HG02943 (cell line): ENCODE data around the gene GRHPR.
"Not testable (repeated sequence)": the region's sequence is repeated elsewhere in the genome, so short reads cannot be mapped to it uniquely, and the experiment has no call there.

Experiments
- ATAC-seq: cut with Tn5 transposase; IDR thresholded peaks from one replicate; pipeline ENCODE4 v1.9.1; 2021; ENCODE audit warnings: mild to moderate bottlenecking, low read depth, moderate library complexity; ENCODE audit not compliant: unreplicated experiment

The GRHPR gene

DNA sequence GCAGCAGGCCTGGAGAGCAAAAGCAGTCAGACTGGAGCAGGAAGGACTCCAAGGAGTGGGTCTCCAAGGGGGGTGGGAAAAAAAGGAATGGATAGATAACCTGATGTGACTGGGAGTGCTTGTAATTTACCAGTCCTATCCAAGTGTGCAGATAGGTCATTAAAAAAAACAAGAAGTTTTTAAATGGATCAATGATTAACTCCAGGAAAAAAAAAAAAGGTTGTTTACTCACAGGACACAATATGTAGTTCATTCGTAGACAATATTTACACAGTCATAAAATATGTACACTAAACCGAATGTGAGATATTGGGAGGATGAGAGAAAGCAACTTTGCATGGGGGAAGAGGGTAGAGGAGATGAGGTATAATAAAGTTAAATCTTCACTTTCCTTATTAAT, 22.4 kb downstream of the GRHPR start:
- ATAC-seq = no peak

DNA sequence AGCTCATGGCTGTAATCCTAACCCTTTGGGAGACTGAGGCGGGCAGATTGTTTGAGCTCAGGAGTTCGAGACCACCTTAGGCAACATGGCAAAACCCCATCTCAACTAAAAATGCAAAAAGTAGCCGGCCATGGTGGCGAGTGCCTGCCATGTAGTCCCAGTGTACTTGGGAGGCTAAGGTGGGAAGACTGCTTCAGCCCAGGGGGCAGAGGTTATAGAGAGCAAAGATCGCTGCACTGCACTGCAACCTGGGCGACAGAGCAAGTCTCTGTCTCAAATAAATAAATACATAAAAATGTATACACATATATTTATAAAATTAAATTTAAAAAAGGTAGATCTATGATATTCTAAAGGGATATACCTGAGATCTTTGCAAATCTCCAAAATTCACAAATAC, 23.3 kb downstream of the GRHPR start:
- ATAC-seq = no peak

DNA sequence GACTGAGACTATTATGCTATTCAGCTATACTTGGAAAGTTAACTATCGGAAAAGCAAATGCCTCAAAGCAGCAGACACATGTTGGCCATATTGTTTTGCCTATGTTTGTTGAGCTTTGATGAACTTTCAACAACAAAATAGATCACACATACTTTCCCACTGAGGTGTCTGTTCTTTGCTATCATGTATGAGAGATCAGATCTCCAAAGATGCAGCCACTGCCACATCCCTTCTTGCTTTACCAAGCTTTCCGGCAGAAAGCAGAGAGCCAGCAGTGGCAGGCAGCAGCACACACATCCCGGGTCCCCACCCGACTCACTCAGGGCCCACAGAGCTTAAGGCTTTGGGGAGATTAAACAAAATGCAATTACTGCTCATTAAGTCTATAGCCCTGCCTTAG, 23.9 kb downstream of the GRHPR start:
- no peak for ATAC-seq

DNA sequence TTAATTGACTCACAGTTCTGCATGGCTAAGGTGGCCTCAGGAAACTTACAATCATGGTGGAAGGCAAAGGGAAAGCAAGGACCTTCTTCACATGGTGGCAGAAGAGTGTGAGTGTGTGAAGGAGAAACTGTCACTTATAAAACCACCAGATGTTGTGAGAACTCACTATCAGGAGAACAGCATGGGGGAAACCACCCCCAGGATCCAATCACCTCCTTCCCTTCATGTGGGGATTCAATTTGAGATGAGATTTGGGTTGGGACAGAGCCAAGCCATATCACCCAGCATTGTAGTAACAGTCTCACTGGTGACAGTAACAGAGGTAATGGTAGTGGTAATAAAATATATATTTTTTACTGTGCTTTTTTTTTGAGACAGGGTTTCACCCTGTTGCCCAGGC, 24.6 kb downstream of the GRHPR start:
- no peak for ATAC-seq

DNA sequence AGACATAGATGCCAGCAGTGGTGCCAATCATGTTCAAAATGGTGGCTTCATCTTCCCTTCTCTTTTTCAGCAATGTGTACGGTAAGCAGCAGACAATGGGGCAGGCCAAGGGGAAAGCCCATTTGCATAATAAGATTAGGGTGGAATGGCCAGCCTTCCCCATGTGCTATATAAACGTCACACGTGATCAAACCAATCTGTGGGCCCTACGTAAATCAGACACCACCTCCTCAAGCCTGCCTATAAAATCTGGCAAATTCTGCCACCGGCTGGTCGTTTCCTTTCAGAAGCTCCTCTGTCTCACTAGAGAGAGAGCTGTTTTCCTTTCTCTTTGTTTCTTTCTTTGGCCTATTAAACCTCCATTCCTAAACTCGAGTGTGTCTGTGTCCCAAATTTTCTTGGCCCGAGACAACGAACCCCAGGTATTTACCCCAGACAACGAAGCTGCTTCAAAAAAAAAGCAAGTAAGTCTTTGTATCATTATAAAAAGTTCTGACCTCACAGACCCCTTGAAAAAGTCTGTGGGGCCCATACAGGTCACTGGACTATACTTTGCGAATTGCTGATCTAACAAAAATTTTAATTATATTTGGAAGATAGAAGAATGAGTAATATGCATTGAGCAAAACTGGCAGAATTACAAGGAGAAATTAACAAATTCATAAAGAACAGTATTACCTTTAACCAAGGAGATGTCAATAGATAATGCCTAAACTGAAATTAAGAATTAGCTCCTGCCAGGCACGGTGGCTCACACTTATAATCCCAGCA, 27.6 kb downstream of the GRHPR start:
- ATAC-seq = no peak

DNA sequence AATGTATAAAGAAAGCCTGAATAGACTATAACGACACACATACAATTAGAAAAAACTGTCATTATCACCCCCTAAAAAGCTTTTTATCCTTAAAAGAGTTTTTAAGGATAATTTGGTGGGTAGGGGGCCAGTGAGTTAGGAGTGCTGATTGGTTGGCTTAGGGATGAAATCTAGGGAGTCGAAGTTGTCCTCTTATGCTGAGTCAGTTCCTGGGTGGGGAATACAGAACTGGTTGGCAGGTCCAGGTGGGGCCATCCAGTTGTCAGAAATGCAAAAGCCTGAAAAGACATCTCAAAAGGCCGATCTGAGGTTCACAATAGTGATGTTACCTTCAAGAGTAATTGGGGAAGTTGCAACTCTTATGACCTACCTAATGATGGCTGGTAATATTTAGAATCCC, 29.1 kb downstream of the GRHPR start:
- ATAC-seq = no peak

DNA sequence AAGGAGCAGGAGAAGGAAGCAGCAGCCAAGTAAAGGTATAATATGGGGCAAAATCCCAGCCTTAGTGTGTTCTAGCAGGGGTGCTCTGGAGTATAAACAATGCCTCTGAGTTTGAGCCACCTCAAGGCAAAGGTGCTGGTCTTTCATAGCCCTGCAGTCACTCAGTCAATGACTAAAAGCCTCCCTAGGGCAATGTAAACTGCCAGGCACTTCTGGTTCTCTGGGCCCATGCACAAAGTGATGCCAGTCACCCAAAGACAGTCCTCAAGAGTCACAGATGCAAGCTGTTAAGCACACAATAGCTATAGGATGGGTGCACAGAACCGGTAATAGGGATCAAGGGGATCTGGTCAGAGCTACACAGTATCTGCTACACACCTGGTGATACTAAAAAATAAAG, 30.1 kb downstream of the GRHPR start:
- no peak for ATAC-seq

DNA sequence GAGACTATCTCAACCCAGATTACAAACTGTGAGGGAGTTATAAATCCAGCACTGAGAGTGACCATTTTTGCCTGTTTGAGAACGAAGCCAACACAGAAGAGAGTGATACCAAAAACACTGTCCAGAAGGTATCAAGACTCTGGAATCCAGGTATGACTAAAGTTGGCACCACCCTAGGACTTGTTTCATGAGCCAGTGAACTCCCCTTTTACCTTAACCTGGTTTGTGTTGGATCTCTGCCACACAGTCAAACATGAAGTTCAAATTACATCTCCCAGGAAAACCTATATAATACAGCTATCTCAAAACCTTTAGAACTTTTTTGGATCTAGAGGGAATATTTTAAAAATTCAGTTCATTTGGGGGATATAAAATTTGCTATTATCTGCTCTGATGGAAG, 31.3 kb downstream of the GRHPR start:
- no peak for ATAC-seq

DNA sequence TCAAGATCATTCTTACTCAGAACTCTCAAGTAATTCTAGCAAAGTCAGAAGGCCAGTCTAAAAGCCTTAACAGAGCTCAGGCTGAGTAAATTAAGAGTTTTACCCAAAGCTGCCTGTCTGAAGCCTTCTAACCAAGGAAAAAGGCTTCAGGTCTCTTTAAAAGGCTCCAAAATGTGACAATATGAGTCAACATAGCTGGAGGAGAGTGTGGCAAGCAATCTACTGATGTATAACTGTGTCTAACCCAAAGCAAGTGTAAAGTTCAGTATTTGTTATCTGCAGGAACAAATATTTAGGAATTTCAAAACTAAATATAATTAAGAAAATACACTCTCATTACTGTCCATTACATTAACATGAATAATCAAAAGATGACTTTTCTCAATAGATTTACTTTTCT, 31.7 kb downstream of the GRHPR start:
- ATAC-seq = no peak

DNA sequence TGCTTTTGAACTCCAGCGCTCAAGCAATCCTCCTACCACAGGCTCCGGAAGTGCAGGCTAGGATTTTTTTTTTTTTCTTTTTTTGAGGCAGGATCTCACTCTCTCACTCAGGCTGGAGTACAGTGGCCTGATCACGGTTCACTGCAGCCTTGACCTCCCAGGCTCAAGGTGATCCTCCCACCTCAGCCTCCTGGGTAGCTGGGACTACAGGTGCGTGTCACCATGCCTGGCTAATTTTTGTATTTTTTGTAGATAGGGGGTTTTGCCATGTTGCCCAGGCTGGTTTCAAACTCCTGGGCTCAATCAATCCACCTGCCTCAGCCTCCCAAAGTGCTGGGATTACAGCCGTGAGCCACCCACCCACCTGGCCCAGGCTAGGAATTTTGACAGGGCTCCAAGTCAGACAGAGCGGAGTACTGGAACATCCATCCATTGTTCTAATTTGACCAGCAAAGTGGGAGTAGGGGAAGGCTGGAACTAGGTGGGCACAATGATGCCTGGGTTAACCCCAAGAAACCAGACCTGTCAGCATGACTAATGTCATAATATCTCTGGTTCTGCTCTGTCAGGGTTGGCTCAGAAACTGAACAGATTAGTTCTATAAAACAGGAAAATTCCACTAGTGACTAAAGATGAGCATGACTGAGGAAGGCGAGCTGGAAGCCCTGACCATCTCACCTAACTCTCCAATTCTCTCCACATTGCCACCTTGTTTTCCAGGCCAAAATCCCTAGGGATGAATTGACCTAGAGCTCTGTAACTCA, 33.6 kb downstream of the GRHPR start:
- ATAC-seq = no peak

DNA sequence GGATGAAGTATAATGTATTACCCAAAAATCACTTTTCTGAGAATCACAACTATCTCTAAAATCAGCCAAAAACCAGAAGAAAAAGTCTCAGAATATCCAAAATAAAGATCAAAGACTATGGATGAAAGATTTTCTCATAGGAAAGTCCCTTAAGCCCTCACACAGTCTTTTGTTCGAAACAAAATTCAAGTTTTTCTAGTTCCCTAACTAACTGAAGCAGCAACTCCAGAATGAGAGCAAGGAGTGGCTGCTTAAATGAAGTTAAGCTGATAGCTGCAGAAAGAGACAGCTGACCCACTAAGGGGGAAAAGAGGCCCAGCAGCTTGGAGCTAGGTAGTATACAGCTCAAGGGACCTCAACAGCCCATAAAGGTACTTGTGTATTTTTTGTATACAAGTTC, 34.3 kb downstream of the GRHPR start:
- ATAC-seq = no peak

DNA sequence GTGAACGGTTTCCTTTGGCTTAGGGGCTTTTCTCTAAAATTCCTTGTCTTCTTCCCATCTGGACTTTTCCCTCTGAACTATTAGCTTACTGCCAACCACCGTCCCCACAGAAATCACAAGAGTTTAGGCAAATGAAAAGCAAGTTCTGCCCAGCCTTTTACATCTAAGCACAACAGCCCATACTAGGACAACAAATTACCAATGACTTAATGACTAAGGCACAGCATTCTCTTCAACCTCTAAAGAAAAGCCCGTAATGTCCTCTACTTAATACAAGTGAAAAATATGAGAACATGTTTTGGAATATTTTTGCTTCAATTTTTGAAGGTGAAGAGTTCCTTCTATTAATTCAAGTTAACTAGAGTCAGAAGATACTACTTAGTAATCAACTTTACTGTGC, 41.5 kb downstream of the GRHPR start:
- ATAC-seq = no peak

DNA sequence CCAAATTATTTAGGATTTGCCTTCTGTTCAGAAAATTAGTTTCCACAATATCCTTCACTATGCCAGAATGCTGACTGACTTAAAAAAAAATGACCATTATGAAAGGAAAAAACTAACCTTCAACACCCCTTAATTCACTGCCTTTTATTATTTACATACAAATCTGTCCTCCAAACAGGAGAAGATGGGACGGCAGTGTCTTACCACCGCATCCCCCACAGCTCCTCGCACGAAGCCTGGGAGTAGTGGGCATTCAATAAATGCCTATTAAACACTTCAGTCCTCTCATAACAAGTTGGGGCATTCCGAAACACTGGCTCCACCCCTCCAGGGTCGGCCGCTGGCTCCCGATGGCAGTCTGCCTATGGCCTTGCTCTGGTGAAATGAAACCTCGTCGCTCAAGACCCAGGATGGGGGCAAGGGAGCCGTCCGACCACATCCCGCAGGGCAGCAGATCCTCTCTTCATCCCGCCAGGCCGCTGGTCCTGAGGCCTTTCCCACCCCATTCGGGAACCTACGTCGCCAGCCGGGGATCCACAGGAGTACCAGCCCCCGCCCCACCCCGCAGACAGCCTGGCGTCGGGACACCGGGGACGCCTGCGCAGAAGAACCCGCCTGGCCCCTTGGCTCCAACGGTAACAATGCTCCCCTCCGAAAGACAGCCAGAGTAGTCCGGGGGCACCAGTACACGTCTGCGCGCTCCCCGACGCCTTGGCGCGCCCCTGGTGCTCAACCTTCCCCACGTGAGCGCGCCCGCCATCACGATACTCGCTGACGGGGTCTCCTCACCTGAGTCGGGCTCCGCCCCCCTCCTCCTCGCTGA, 42.1 kb downstream of the GRHPR start:
- peak; percentile 38 for ATAC-seq

DNA sequence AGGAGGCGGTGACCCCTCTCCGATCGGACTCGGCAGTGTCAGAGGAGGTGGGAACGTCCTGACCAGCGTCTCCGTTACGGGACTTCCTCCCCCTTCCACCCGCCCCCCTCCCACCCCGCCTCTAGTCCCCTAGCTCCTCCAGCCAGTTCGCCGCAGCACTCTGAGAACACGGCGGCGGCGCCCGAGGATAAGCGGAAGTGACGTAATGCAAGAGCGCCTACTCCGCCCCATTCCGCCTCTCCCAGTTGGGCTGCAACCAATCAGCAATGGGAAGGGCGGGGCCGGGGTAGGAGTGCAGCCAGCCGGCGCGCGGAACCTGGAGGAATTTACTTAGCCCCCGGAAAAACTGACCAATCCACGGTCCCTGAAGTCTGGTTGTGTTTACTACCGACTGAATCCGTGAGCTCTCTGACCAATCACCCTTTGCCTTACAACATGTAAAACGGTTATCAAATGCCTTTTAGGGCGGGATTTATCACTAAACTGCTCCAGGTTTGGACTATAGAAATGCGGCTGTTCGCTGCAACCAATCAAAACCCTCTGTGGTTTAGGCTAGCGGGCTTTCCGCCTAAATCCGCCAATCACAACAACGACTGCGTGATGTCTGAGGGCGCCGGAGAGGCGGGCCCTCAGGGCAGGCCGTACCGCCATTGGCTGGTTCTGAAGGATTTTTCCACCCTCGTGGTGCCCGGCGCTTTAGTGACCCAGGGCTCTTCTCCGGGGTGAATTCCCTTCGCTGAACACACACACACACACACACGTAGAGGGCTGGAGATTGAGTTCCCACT, 42.9 kb downstream of the GRHPR start, which contains the start of gene ZBTB5:
Gene ZBTB5, minus strand, starts transcription at position 202 of the 788 bp plus-strand sequence. CDS start 22,899 bp downstream, outside the sequence.
- peak; percentile 75 for ATAC-seq

DNA sequence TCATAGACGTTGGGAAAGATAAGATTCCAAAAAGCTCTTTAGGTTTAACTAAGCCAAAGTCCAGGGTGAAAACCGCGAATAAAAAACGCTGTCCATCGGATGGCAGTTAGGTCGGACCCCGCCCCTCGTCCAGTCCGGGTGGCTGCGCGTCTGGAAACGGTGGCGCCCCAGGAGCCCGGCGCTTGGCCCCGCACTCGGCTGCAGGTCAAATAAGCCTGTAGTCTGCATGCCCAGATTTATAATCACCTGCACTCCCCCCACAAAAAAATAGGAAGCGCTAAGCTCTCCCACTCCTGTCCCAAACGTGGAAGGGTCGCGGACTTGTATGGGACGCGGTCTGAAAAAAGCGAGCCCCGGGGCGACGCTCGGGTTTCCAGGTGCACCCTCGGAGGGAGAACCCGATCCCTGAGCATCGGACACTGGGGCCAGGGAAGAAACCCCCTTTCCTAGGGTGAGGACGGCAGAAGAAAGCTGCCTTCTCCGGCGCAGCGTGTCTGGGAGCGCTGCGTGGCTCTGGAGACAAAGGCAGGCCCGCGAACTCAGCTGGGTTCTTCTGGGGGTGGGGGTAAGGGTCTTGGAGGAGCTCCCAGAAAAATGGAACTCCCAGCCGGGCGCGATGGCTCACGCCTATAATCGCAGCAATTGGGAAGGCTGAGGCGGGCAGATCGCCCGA, 43.7 kb downstream of the GRHPR start:
- ATAC-seq = peak; percentile 15

DNA sequence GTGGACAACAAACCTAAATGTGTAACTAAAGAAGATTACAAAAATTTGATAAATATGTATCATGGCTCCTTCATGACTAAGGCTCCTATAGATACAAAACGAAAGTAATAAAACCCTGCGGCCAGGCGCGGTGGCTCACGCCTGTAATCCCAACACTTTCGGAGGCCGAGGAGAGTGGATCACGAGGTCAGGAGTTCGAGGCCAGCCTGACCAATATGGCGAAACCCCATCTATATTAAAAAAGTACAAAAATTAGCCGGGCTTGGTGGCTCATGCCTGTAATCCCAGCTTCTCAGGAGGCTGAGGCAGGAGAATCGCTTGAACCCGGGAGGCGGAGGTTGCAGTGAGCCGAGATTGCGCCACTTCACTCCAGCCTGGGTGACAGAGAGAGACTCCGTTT, 45.0 kb downstream of the GRHPR start:
- ATAC-seq = not testable (repeated sequence)

DNA sequence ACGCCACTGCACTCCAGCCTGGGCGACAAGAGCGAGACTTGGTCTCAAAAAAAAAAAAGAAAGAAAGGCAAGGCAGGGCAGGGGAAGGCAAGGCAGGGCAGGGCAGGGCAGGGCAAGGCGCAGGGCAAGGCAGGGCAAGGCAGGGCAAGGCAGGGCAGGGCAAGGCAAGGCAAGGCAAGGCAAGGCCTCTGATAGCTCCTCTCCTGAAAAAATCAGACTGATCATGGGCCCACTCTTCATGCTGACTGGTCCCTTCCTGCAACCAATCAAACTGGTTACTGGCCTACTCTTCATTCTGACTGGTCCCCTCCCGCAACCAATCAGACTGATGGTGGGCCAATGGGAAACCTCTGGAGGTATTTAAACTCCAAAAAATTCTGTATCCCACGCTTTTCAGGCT, 46.1 kb downstream of the GRHPR start:
- ATAC-seq = no peak

DNA sequence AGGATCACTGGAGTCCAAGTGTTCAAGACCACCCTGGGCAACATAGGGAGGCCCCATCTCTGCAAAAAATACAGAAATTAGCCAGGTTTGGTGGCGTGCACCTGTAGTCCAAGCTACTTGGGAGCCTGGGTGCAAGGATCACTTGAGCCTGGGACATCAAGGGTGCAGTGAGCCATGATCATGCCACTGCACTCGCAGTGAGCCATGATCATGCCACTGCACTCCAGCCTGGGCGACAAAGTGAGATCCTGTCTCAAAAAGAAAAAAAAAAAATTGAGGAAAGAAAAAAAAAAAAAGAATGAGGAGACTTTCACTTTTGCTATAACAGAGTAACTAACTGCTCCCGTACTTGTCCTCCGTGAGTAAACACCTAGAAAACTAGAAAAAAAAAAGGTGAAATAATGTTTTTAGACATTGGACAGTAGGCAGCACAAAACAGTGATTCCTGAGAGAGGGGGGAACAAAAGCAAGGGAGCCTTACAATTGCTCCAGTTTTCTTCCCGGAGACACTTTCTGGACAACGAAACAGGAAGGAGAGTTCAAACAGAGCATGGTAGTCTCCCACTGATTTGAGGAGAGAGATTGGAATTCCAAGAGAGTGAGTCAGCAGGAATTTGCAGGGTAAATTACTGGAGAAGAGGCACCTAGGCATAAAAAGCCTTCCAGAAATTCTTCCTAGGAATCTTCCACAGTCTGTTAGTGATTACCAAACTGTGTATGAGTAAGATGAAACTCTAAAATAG, 49.6 kb downstream of the GRHPR start:
- ATAC-seq = no peak

DNA sequence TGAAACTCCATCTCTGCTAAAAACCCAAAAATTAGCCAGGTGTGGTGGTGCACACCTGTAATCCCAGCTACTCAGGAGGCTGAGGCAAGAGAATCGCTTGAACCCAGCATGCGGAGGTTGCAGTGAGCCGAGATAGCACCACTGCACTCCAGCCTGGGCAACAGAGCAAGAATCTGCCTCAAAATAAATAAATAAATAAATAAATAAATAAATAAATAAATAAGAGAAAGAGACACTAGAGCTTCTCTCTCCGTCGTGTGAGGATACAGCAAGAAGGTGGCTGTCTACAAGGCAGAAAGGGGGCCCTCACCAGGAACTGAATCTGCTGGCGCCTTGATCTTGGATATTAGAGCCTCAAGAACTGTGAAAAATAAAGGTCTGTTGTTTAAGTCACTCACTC, 51.5 kb downstream of the GRHPR start:
- not testable (repeated sequence) for ATAC-seq
